D721Med (cell line): ENCODE data around the gene OST4.

Experiments
- DNase-seq: peaks from one replicate; pipeline ENCODE4 v3.0.0; 2011; ENCODE audit warnings: low spot score; ENCODE audit not compliant: insufficient read length
- FAIRE-seq: peaks from 2 replicates; lab custom pipeline; 2011; peaks lifted over from hg19 to GRCh38; lab: Jason Lieb, UNC
- CTCF ChIP-seq: IDR thresholded peaks from 2 replicates; pipeline ENCODE4 v1.5.1; 2012; ENCODE audit warnings: mild to moderate bottlenecking, control low read depth; ENCODE audit not compliant: insufficient read depth; ENCODE audit errors: missing control alignments

Gene OST4

GRCh38 chr2:27095745-27096651 lies 24.5 kb upstream of the OST4 start:
- DNase-seq: peak; percentile 91
- no peak for TF ChIP-seq CTCF
- FAIRE-seq: no peak

- no peak for TF ChIP-seq CTCF
- no peak for DNase-seq
- FAIRE-seq: no peak
Measured at GRCh38 chr2:27095427-27095744, 23.9 kb upstream of the OST4 start.

GRCh38 chr2:27094353-27094984 lies 23.0 kb upstream of the OST4 start:
- FAIRE-seq (no peak), DNase-seq (no peak)
- no peak for TF ChIP-seq CTCF

- peak; percentile 66 for DNase-seq
- no peak for TF ChIP-seq CTCF
- FAIRE-seq: no peak
Measured at GRCh38 chr2:27093430-27094352, 22.2 kb upstream of the OST4 start.

- DNase-seq (no peak), FAIRE-seq (no peak)
- TF ChIP-seq CTCF: no peak
Measured at GRCh38 chr2:27092696-27093429, 21.4 kb upstream of the OST4 start.

GRCh38 chr2:27091746-27092695 lies 20.6 kb upstream of the OST4 start:
- DNase-seq: no peak
- no peak for TF ChIP-seq CTCF

More at GRCh38 chr2:27091746-27092695, 20.6 kb upstream of the OST4 start:
- no peak for FAIRE-seq
